NB4 (cell line): Measurements from ENCODE around the gene DUOX1.

Experiments used
- POLR2A ChIP-seq: IDR thresholded peaks from 2 replicates; pipeline ENCODE4 v1.6.1; 2011; ENCODE audit warnings: mild to moderate bottlenecking; ENCODE audit not compliant: insufficient read length; ENCODE audit errors: extremely low read depth
- TF ChIP-seq, protein P1 (sequence below): IDR thresholded peaks from 2 replicates; pipeline ENCODE4 v1.6.1; 2011; ENCODE audit warnings: low read depth, low read length

DNA sequence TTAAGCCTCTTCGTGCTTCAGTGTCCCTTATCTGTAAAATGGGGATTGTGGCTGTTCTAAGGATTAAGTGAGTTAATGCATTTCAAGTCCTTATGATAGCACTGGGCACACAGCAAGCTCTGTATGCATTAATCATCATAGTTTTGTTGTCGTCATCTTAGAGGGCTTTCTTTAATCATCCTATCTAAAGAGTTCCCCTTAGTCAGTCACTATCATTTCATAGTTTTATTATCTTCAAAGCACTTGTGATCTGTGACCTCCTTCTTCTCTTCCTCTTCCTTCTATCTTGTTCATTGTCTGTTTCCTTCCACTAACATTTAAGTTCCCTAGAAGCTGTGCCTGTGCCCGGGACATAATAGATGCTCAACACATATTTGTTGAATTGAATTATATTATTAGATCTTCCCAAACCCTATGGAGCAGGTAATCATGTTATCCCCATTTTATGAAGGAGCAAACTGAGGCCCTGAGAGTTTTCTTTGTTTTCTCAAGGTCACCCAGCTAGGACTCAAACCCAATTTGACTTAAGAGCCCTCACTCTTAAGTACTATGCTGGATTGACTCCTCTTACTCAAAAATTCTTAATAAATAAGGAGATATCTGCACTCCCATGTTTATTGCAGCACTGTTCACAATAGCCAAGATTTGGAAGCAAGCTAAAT lies 40.0 kb upstream of the DUOX1 start:
- TF ChIP-seq POLR2A, result no peak
- TF ChIP-seq, protein P1, sequence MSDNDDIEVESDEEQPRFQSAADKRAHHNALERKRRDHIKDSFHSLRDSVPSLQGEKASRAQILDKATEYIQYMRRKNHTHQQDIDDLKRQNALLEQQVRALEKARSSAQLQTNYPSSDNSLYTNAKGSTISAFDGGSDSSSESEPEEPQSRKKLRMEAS, result no peak
